Right atrium auricular region (tissue), 2 donors: ENCODE data around the gene GRB2. TPM values are rescaled to one million over a fixed set of nuclear protein-coding genes. Genes with fewer than 3 reads are reported as not detected.

Experiments
- DNase-seq: peaks from one replicate; pipeline ENCODE4 v3.0.0-alpha.2; 2019; ENCODE audit warnings: low spot score
- H3K27ac ChIP-seq, 2 donors: fragments of 200-600 bp; sonication (generic); 1 replicate in 1 of 2; 2 replicates in 1 of 2; pipeline ENCODE4 v1.5.1; 2016 to 2019
- H3K27me3 ChIP-seq, 2 donors: fragments of 200-600 bp; sonication (generic); one replicate each; pipeline versions ENCODE4 v1.5.1 to v1.6.0; 2017 to 2019
- H3K36me3 ChIP-seq: fragments of 200-600 bp; sonication (generic); one replicate; pipeline ENCODE4 v1.5.1; 2016
- H3K4me1 ChIP-seq, 2 donors: fragments of 200-600 bp; sonication (generic); one replicate each; pipeline versions ENCODE4 v1.5.1 to v1.6.0; 2017 to 2019
- H3K4me3 ChIP-seq, 2 donors: fragments of 200-600 bp; sonication (generic); 1 replicate in 1 of 2; 2 replicates in 1 of 2; pipeline ENCODE4 v1.5.1; 2017 to 2019; ENCODE audit warnings: mild to moderate bottlenecking in 1 of 2, moderate library complexity in 1 of 2
- H3K9me3 ChIP-seq, 2 donors: fragments of 200-600 bp; sonication (generic); one replicate each; pipeline ENCODE4 v1.5.1; 2019
- total RNA-seq, 2 donors: library from RNA; depleted of rRNA; stranded (reverse); fragments of >200 nt; gene quantifications; one replicate each; pipeline ENCODE4 v1.1.0, GENCODE V29; 2016
- TF ChIP-seq, protein P1 (sequence below), 2 donors: fragments of 200-600 bp; sonication (generic); IDR thresholded peaks; one replicate each; pipeline ENCODE4 v1.5.1; 2019; ENCODE audit warnings: antibody characterized with exemption in 2 of 2

The GRB2 gene
- total RNA-seq, 2 donors from 2014 or later: 80.8 to 112 TPM

DNA sequence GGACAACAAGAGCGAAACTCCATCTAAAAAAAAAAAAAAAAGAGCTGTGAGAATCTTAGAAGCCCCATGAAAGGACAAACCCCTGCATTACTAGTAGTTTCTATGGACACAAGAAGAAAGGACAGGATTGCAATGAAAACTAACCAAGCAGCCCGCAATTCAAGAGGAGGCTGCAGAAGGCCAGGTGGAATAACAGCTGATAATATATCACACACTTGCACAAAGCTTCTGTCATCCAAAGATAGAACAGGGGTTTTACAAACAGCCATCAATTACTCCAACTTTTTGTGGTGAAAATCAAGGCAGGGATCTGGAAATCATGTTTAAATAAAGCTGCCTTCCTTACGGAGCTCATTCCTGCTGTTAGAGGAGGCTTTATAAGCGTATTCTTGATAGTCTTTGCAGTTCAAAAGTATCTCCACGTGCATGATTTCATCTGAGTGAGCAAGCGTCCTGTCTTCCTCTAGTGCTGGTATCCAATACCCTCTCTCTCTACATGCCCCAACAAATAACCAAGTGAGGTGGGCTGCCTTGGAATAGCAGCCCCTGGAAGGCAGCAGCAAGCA, 27.8 kb upstream of the GRB2 start:
- Histone ChIP-seq H3K4me3 (no peak overlapping the region), H3K27ac (no peak overlapping the region), H3K27me3 (no peaks in the 10 kb centered on the region), H3K4me1 (peaks cover 0 to 11% of the 10 kb centered on the region in 2 donors), H3K36me3 (no peaks in the 10 kb centered on the region), H3K9me3 (no peaks in the 10 kb centered on the region)
- no peak for DNase-seq
- TF ChIP-seq, protein P1, sequence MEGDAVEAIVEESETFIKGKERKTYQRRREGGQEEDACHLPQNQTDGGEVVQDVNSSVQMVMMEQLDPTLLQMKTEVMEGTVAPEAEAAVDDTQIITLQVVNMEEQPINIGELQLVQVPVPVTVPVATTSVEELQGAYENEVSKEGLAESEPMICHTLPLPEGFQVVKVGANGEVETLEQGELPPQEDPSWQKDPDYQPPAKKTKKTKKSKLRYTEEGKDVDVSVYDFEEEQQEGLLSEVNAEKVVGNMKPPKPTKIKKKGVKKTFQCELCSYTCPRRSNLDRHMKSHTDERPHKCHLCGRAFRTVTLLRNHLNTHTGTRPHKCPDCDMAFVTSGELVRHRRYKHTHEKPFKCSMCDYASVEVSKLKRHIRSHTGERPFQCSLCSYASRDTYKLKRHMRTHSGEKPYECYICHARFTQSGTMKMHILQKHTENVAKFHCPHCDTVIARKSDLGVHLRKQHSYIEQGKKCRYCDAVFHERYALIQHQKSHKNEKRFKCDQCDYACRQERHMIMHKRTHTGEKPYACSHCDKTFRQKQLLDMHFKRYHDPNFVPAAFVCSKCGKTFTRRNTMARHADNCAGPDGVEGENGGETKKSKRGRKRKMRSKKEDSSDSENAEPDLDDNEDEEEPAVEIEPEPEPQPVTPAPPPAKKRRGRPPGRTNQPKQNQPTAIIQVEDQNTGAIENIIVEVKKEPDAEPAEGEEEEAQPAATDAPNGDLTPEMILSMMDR (IDR thresholded peaks at IDR 0.05): no peak

DNA sequence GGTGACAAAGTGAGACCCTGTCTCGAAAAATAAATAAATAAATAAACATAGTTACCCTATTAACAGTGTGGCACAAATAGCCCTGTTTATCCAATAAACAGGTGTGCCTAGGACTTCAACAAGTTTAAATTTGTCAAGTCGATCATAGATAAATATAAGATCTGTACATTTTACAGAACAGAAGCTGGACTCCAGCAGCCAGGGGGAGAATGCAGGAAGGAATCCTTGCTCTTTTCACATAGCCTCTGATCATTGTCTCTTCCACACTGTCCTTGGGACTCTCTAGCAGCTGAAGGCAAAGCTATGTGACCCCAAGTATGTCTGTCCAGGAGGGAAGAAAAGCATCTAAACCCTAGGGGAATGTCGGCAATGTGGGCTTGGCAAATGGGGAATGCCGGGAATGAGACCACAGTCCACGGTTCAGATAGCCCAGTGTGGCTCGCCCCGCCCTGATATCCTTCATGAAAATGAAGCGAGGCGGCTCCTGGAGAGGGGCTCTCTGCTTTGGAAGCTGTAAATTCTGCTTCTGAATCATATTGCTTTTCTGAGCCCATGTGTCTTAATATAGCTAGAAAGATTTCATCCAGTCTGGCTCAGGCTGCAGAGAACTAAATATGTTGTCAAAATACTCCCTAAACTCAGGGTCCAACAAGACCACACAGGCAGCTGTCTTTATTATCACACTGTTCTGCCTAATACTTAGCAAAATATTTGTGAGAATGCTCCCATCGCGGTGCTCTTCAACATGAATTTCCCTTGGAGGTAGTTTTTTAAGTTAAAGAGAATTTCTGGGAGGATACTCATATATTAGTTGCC, 24.9 kb upstream of the GRB2 start:
- Histone ChIP-seq H3K9me3 (no peaks in the 10 kb centered on the region), H3K27me3 (no peaks in the 10 kb centered on the region), H3K27ac (peak overlapping the region in 1 of 2 donors; percentile 48), H3K4me3 (no peak overlapping the region), H3K4me1 (peaks cover 0 to 19% of the 10 kb centered on the region in 2 donors), H3K36me3 (no peaks in the 10 kb centered on the region)
- no peak for DNase-seq
- TF ChIP-seq, protein P1 (IDR thresholded peaks at IDR 0.05): no peak

DNA sequence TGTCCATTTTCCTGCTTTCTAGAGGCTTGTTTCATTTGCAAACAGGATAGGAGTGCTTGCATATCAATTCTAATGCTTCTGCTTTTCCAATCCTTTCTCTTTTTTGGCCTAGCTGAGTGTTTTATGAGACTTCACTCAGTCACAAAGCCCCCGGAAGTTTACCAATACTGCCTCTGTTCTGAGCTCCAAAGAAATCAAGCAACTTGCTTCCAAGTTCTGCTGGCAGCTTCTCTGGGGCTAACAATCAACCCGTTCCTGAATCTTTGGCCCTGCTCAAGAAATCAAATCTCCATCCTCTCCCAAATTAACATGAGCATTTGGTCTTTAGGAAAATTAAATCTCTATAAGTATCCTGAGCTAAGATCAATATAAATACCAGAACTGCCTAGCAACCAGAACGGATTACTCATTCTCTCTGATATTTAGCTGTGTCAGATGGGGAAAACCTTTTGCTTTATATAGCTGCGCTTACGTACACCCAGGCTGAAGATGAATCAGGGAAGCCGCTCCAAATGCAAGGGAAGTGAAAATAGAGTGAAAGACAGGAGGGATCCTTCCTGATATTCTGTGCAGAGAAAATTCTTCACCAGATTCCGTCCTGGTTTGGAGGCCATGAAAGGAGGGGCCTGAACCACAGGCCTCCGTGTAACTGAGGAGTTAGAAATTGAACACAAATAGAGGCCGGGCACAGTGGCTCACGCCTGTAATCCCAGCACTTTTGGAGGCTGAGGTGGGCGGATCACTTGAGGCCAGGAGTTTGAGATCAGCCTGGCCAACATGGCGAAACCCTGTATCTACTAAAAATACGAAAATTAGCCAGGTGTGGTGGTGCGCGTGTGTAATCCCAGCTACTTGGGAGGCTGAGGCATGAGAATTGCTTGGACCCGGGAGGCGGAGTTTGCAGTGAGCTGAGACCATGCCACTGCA, 23.3 kb upstream of the GRB2 start:
- Histone ChIP-seq H3K4me3 (no peak overlapping the region), H3K4me1 (peaks cover 0 to 19% of the 10 kb centered on the region in 2 donors), H3K27me3 (no peaks in the 10 kb centered on the region), H3K27ac (peak overlapping the region in 1 of 2 donors; percentile 56), H3K9me3 (no peaks in the 10 kb centered on the region), H3K36me3 (no peaks in the 10 kb centered on the region)
- DNase-seq: no peak
- TF ChIP-seq, protein P1 (IDR thresholded peaks at IDR 0.05): no peak

DNA sequence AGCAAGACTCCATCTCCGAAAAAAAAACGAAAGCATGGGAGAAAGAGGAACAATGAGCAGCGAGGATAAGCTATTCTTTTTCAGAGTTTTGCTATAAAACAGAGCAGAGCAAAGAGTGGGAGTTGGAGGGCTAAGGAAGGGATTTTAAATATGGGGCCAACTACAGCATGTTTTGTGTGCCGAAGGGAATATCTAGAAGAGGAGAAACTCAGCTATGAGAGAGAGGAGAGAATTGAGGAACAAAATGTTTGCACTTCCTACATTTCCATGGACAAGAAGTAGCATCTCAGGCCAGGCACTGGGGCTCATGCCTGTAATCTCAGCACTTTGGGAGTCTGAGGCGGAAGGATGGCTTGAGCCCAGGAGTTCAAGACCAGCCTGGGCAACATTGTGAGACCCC, 13.1 kb upstream of the GRB2 start:
- TF ChIP-seq, protein P1 (IDR thresholded peaks at IDR 0.05): no peak
- no peaks in the 10 kb centered on the region for H3K9me3 ChIP-seq
- no peak overlapping the region for H3K27ac ChIP-seq
- H3K4me1 ChIP-seq: peaks cover 0 to 8% of the 10 kb centered on the region in 2 donors
- no peak overlapping the region for H3K4me3 ChIP-seq
- no peaks in the 10 kb centered on the region for H3K36me3 ChIP-seq
- no peaks in the 10 kb centered on the region for H3K27me3 ChIP-seq
- DNase-seq: no peak

DNA sequence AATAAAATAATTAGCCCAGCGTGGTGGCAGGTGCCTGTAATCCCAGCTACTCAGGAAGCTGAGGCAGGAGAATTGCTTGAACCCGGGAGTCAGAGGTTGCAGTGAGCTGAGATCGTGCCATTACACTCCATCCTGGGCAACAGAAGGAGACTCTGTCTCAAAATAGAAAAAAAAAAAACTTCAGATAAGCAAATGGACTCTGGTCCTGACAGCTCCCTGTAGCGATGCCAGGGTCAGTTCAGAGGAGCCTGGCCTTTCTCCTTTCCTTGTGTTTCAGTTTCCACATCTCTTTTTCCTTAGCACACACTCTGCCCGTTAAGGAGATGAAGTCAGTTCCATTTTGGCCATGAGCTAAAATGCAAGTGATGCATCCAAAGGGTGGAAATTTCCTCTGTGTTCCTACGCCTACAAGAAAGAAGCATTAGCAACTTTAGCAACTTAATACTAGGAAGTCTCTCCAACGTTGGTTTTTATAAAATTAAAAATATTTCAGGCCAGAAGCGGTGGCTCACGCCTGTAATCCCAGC, 11.6 kb upstream of the GRB2 start:
- no peaks in the 10 kb centered on the region for H3K9me3 ChIP-seq
- peaks cover 0 to 8% of the 10 kb centered on the region in 2 donors for H3K4me1 ChIP-seq
- no peaks in the 10 kb centered on the region for H3K27me3 ChIP-seq
- no peak for DNase-seq
- no peak overlapping the region for H3K4me3 ChIP-seq
- no peak overlapping the region for H3K27ac ChIP-seq
- H3K36me3 ChIP-seq: no peaks in the 10 kb centered on the region
- TF ChIP-seq, protein P1 (IDR thresholded peaks at IDR 0.05): no peak
